Fibroblast of villous mesenchyme (primary cell): ENCODE data around the gene PTPRN2. TPM values are rescaled to one million over a fixed set of nuclear protein-coding genes. Genes with fewer than 3 reads are reported as not detected.

Experiments
- DNase-seq: peaks from one replicate; pipeline ENCODE4 v3.0.0-alpha.2; 2010; ENCODE audit warnings: low read depth
- H3K4me3 ChIP-seq: 2 replicates; pipeline ENCODE4 v1.5.1; 2011; ENCODE audit warnings: low read depth, mild to moderate bottlenecking, low read length
- total RNA-seq: library from RNA; depleted of rRNA; stranded (reverse); fragments of >200 nt; gene quantifications from 2 replicates; pipeline ENCODE4 v1.2.3, GENCODE V29; 2012
- TF ChIP-seq, protein P1 (sequence below): IDR thresholded peaks from 2 replicates; pipeline ENCODE4 v1.5.1; 2012; ENCODE audit warnings: low read depth, mild to moderate bottlenecking, low read length; ENCODE audit not compliant: insufficient read depth

PTPRN2 gene
- total RNA-seq, 1 donor: not detected

DNA sequence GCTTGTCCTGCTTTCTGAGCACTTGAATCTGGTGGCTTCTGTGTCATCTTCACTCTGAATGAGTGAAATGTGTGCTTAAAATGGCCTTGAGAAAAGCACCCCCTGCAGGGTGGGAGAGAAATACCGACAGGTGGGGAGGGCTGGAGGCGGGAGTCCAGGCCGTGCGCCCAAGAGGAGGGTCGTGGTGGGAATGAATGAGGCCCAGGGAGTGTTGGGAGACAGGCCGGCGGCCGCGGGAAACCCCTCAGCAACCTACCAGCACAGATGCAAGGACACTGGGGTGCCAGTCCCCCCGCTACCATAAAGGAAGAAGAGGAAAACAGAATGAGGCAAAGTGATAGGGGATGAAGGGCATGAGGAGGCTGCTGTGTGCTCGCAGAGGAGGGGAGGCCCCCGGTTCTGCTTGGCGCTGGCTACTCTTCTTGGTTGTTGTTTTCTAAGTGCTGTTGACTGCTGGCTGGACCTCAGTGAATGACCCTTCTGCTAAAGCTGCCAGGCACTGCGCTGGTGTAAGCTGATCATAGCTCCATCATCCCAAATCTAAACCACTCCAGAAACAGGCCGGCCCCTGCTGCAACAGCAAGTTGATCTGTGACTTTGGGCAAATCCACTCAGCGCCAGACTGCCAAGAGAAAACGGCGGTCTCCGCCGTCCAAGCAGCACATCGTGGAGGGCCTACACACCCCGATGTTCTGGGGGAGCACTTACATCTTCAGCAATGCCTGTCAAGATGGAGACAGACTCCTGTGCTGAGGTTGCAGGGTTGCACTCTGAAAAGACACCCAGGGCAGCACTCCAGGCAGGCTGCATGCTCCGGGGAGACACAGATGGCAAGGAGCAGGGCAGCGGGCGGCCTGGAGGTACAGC lies 872.3 kb downstream of the PTPRN2 start:
- TF ChIP-seq, protein P1, sequence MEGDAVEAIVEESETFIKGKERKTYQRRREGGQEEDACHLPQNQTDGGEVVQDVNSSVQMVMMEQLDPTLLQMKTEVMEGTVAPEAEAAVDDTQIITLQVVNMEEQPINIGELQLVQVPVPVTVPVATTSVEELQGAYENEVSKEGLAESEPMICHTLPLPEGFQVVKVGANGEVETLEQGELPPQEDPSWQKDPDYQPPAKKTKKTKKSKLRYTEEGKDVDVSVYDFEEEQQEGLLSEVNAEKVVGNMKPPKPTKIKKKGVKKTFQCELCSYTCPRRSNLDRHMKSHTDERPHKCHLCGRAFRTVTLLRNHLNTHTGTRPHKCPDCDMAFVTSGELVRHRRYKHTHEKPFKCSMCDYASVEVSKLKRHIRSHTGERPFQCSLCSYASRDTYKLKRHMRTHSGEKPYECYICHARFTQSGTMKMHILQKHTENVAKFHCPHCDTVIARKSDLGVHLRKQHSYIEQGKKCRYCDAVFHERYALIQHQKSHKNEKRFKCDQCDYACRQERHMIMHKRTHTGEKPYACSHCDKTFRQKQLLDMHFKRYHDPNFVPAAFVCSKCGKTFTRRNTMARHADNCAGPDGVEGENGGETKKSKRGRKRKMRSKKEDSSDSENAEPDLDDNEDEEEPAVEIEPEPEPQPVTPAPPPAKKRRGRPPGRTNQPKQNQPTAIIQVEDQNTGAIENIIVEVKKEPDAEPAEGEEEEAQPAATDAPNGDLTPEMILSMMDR: no peak
- DNase-seq: no peak
- no peak overlapping the region for H3K4me3 ChIP-seq

DNA sequence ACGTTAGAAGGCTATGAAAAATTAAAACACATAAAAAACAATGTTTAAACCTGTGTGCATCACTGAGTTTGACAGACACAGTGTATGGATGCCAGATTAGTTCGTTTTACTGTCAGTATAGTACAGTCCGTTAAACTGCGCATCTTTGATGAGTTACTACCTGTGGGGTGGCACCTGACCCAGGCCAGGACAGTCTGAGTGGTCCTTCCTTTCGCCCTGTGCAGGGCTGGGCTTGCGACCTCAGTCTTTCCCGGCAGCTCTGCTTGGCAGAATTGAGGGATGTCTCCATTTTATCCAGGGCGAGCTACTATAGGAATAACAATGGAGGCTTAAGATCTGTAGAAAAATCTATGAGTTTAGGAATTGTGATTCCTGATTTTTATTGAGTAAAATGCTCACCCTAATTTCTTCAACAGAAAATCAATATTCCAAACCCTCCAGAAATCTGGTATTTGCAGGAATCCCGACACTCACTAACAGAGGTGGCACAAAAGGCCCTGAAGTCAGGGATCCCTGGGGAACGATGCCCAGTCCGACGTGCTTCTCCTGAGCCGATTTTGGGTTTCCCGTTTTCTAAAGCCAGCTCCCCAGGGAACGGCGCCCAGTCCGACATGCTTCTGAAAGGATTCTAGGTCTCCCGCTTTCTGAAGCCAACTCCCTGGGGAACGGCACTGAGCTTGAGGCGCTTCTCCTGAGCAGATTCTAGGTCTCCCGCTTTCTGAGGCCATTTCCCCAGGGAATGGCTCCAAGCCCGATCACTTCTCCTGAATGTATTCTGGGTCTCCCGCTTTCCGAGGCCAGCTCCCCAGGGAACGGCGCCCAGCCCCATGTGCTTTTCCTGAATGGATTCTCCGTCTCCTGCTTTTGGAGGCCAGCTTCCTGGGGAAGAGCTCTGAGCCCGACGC lies 873.2 kb downstream of the PTPRN2 start:
- H3K4me3 ChIP-seq: no peak overlapping the region
- TF ChIP-seq, protein P1: no peak
- DNase-seq: no peak

DNA sequence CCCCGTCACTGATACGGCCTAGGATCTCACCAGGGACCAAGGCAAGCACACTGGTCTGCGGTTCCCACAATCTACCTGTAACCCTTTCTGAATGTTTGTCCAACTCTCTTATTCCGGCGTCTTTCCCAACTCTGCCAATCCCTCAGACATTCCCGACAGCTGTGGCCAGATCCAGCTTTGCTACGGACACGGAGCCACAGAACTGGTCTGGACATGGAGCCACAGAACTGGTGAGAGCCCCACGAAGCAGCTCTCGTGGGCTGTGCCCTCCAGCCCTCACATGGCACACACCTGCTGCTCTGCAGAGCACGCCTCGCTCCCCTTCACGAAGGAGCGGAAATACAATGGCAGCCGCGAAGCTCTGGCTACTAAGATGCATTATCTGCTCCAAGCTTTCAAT lies 874.0 kb downstream of the PTPRN2 start:
- no peak overlapping the region for H3K4me3 ChIP-seq
- TF ChIP-seq, protein P1: no peak
- no peak for DNase-seq

DNA sequence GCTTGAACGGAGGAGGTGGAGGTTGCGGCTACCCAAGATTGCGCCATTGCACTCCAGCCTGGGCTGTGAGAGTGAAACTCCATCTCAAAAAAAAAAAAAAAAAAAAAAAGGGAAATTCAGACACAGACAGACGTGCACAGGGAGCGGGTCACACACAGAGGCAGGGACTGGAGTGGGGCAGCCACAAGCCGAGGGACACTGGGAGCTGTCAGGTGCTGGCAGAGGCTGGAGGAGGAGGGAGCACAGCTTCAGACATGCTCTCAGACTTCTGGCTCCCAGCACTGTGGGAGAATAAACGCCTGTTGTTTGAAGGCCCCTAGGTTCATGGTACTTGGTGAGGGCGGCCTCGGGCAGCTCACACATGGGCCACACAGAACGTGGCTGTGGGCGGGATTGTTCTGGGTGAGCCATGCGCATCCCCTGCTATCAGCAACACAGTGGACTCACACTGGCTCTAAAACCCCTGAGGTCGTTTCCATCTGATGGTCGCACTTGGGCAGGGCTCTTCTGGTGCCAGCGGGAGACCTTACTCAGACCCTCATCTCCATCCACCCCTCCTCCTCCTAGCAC lies 874.9 kb downstream of the PTPRN2 start:
- no peak overlapping the region for H3K4me3 ChIP-seq
- TF ChIP-seq, protein P1: no peak
- DNase-seq: no peak

DNA sequence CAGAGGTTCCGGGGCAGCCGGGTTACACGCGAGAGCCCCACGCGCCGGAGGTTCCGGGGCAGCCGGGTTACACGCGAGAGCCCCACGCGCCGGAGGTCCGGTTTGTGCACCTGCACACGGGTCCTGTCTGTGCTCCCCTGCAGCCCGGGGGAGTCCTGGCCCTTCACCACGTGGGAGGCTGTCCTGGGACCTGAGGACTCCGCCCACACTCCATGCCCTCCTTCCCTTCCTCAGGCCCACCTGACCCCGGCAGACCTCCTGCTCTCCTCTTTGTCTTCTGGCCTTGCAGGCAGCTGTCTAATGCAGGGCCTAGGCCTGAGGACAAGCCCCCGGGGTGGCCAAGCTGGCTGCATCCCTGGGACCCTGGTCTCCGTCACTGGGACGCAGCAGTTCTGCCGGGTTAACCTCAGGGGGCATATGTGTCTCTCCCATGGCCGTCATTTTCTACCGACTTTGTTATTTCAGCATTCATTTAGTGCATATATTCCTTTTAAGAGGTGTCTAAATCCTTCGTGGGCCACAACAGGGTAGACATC lies 876.2 kb downstream of the PTPRN2 start:
- no peak overlapping the region for H3K4me3 ChIP-seq
- no peak for DNase-seq
- TF ChIP-seq, protein P1: no peak

DNA sequence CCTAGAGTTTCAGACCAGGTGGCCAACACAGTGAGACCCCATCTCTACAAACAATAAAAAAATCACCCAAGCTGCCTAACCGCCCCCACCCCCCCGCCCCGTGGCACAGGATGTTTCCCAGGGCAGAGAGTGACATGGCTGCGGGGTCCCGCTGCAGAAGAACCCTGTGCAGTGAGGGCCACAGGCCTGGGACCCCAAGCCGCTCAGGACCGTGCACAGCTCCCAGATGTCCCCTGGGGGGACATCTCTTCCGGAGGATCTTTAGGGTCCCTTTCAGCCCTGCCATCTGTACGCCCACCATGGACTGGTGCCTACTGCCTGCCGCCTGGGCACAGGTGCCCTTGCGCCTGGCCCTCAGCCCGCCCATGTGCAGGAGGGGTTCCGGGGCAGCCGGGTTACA lies 877.2 kb downstream of the PTPRN2 start:
- no peak for DNase-seq
- H3K4me3 ChIP-seq: no peak overlapping the region
- TF ChIP-seq, protein P1: no peak
